HG03457 (cell line): ENCODE results near the gene SEMA6B.

Experiments used
- ATAC-seq: cut with Tn5 transposase; IDR thresholded peaks from one replicate; pipeline ENCODE4 v1.9.1; 2021; ENCODE audit warnings: moderate number of reproducible peaks; ENCODE audit not compliant: unreplicated experiment

SEMA6B gene

DNA sequence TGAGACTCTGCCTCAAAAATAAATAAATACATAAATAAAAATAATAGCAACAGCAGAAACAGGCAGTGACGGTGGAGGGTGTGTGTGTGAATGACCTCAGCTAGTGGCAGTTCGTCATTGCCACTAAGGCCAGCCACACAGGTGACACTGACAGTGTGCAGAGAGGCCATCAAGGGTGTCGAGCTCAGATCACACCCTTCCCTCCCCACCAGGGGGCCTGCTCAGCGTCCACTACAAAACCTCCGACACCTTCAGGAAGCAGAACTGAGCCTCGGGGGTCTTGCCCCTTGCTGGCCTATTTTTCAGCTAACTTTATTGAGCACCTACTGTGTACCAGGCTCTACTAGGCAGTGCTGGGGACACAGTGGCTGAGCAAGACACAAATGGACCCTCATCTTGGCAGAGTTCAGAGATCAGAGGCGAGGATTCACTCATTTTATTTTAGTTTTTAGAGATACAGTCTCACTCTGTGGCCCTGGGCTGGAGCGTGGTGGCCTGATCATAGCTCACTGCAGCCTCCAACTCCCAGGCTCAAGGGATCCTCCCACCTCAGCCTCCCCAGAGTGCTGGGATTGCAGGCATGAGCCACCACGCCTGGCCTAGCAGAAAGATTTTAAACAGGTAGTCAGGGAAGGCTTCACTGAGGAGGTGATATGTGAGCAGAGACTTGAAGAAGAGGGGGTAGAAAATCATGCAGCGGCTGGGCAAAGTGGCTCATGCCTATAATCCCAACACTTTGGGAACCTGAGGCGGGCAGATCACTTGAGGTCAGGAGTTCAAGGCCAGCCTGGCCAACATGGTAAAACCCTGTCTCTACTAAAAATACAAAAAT lies 30.3 kb upstream of the SEMA6B start:
- ATAC-seq: no peak

DNA sequence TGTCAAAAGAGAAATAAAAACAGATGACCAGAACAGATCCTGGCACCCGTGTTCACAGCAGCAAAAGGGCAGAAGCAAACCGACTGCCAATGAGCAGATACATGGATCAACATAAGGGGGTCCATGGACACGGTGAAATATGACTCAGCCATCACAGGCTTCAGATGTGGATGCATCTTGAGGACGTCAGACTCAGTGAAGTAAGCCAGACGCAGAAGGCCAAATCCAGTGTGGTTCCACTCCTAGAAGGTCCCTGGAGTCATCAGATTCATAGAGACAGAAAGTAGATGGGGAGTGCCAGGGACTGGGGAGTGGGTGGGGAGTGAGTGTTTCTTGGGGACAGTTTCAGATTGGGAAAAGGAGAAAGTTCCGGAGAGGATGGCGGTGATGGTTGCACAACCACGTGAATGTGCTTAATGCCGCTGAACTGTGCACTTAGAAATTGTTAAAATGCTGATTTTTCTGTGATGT lies 28.8 kb upstream of the SEMA6B start:
- no peak for ATAC-seq

DNA sequence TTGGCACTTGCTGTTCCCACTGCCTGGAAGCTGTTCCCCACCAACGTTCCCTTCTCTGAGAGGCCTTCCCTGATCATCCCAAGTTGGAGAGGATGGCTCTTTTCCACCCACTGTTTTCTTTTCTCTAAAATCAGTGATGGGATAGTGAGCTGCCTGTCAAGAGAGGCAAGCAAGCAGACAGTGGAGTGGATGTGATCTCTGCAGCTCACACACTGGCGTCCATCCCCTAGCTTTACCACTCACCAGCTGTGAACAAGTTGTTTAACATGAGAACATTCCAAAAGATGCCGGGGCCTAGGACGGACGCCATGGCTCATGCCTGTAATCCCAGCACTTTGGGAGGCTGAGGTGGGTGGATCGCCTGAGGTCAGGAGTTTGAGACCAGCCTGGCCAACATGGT lies 28.0 kb upstream of the SEMA6B start:
- ATAC-seq: no peak

DNA sequence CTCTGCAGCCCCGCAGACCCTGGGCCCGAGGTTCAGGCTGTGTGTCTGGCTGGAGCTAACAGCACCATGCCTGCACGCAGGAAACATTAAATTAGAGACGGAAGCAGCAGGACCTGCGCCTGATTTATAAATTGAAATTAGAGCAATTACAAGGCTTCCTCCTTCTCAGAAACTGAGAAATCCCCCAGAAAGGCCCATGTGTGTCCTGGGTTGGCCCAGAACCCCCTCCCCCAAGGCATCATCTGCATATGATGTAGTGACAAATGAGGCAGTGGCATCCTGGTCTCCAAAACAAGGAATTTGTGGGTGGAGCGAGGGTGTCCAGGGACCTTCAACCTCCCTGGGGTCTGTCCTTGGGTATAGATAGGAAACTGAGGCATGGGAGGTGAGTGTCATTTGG lies 27.2 kb upstream of the SEMA6B start:
- ATAC-seq: no peak

DNA sequence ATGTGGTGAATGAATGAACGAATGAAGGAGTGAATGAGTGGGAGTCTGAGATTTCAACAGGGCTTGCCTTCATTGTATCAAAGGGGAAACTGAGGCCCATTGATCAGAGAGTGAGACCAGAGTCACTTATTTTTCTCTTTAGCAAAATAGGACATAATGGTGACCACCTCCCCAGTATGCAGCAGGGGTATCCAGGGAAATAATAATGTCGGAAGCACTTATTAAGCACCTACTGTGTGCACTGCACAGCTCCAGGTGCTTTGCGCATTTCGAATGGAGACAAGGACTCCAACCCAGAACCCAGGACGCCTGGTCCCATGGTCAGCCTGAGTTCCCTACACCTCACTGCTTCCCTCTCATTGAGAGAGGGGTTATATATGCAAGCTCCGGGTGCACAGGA lies 26.8 kb upstream of the SEMA6B start:
- ATAC-seq: no peak

DNA sequence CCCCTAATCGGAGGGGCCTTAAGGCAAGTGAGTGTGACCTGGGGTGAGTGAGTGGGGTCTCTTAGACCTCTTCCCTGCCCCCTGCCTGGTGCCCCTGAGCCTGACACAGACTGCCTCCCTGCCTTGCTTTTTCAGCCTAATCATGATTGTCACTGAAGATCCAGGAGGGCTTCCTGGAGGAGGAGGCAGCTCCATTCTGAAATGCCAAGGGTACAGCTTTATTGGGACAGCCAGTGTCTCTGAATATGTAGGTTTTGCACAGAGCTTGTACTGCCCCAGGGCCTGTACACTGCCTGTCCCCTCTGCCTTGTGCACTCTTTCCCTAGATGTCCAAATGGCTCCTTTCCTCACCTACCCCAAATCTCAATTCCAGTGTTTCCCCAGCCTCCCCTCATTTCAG lies 26.1 kb upstream of the SEMA6B start:
- ATAC-seq: no peak

DNA sequence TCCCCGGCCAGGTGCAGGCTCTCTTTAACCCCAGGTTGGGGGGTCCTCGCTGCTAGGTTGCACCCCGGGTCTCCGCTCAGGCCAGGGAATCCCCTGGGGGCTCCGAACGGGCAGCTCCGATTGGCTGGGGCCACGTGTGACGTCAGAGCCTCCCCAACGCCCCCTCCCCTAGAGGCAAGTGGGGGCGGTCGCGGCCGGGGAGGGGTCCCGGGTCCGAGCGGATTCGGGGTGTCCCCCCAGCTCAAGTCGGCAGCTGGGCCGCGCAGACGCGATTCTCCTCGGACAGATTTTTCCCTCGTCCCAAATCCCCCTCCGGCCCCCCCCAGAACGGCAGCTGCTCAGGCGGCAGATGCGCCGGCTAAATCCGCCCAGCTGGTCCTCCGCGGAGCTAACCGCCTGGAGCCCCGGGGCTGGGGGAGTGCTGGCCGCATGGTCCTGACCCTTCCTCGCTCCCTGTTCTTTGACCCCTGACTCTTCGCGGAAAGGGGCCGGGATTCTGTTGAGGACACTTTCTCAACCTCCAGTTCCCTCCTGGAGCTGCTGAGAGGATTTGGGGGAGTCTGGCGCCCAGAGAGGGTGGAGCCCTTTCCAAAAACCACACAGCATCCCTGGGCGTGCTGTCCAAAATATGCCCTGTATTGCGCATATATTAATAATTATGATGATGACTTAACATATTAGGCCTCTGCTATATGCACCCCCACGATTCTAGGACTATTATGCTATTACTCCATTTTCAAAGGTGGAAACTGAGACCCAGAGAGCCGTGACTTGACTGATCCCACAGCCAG lies 25.4 kb upstream of the SEMA6B start:
- ATAC-seq: no peak

DNA sequence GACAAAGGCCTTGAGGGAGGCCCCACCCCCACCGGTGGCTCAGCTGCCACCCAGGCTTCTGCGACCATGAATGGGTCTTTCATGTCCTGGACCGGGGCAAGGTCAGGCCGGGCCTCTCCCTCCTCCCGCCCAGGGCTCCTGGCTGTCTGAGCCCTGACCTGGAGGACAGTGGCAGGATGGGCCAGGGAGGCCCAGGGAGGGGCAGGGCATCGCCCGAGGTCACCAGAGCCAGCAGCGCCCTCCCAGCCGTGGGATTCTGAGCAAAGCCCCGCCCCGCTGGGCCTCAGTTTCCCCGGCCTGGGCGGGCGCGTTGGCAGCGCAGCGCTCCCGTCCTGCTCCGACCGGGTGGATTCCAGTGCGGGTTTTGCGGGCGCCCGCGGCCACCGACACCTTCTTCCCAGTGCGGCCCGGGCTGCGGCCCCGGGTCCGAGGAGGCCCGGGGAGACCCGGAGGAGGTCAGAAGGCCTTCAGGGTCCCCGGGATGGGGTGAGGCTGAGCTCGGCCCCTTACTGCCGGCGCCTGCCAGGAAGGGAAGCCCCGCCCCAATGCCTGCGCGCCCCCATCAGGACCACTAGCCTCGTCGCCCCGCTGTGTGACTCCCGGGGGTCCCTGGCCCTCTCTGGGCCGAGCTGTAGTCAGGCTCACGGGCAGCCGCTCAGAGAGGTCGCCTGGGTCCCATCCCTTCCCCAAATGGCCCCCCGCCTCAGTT lies 24.6 kb upstream of the SEMA6B start:
- ATAC-seq: no peak

DNA sequence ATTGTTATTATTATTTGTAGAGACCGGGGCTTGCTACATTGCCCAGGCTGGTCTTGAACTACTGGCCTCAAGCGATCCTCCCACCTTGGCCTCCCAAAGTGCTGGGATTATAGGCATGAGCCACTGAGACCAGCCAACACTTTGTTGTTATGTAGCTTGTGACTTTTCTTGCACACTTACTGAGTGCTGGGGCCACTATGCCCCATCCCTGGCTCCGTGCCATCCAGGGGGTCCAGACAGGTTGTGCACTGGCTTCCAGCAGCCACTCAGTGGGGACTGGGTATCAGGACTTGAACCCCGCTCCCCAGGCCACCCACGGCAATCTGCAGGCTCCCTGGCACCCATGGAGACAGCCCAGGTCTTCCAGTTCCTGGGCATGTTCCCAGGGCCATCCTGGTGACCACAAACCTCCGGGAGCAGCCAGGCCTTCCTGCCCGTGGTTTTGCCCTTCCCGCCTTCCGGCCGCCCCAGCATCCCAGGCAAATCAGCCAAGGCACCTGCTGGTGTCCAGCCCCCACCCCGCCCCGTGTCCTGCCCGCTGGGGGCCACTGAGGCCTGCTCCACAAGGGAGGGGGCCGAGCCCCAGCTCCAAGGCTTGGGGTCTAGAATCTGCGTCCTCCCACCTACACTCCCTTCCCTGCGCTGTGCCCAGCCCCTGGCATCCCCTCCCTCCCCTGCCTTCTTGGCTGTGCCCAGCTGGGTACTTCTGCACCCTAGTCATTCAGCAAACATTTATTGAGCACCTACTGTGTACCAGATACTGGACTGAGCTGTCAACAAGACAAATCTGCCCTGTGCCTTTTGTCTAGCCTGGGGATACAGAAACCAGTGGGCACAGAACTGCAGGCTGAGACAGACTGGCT lies 23.7 kb upstream of the SEMA6B start:
- ATAC-seq: no peak

DNA sequence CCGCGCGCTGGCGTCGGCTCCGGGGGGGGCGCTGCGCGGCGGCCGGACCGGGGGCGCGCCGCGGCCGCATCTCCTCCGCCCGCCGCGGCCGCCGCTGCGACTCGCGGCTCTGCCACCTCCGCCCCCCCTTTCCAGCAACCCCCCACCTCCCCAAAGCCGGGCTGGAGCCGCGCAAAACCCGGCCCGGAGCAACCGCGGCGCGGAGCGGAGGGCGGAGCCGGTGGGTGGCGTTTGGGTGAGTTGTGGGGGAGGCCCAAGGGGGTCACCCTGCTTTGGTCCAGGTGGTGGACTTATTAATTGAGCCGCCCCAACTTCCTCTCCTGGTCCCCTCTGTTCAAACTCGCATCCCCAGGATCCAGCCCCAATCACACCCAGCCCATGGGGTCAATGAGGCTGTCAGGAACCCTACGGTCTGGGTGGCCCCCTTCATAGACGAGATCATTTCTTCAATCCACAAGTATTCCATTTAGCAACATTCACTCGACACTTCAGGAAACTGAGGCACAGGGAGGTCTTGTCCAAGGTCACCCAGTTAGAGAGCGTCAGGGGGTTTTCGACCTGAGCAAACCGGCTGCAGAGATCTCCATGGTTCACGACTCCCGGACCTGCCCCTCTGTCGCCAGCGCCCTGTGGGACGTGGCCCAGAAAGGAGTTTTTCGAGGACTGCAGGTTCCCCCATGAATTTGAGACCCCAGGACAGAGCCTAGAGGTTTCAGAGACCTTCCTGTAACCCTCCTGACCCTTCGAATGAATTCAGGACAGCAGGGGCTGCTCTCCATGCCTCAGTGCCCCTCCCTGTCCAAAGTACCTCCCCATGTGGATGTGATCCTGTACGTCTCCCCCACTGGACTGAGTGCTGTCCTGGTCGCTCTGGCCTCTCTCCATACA lies 22.4 kb upstream of the SEMA6B start:
- no peak for ATAC-seq

DNA sequence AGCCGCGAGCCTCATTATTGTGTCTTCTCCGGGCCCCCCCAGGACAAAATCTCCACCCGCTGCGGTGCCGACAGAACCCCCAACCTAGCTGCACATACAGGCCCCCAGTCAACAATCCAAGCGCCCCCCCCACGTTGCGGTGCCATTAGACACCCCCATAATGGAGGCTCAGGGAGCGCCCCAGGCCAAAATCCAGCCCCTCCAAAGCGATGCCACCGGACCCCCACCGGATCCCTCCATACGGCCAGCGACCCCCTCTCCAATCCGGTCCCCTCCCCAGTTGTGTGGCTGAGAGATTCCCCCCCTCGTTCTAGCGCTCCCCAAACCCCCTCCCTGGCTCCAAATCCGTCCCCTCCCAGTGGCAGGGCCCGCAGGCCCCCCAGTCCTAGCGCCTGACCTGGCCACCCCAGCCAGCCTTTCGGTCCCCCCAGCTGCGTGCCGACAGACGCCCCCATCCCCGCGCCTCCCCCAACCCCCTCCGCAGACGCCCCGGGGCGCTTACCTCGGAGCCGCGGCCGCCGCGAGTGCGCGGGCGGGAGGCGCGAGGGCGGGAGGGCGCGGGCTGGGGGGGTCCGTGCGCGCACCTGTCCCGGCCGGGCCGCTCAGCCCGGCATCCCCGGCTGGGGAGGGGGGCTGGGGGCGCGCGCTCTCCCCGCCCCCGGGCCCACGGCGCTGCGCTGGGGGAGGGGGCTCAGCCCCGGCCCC lies 21.6 kb upstream of the SEMA6B start:
- ATAC-seq: no peak

DNA sequence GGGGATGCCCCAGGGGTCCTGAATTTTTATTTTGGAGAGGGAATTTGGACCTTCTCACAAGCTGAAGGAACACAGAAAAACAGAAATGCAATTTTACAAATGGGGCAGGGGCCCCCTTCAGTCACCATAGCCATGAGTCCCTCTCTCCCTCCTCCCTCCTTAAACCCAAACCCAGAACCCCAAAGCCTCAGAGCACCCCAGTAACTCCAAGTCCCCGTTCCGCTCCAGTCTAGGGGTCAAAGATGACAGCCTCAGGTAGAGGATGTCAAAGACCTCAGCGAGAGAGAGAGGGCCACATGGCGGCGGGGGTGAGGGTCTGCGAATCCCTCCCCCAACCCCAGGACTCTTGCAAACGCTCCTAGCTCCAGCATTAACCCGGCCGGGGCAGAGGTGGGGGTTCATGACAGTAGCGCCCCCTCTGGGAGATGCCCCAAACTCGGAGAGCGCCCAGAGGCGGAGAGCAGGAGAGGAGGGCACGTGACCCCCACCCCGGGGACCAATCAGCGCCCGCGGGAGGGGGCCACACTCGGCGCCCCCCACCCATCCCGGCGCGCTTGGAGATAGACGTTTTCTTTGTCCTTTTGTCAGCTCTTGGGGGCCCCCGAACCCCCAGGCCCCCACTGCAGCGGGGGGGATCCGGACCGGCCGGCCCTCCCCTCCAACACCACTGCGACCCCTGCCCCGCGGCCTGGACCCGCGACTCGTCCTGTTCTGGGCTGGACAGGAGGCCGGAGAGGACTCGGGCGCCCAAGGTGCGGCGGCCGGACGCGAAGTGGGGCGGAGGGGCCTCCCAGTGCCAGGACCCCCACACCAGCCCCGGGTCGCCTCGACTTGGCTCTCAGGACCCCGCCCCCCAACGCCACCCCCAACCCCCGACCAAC lies 20.8 kb upstream of the SEMA6B start:
- ATAC-seq: no peak

DNA sequence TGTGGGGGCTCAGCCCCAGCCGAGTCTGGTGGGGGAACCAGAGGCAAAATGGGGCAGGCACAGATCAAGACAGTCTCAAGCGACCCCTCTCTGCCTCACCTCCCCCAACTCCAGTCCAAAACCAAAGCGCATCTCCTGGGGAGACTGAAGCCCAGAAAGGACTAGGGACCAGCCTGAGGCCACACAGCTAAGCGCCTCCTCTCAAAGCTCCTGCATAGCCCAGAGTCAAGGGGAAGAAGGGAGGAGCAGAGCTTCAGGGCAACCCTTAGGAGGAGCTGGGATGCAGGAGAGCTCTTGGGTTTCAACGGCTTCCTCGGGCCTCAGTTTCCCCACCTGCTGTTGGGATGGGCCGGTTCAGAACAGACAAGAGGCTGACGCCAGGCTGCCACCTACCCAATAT lies 19.9 kb upstream of the SEMA6B start:
- ATAC-seq: no peak

DNA sequence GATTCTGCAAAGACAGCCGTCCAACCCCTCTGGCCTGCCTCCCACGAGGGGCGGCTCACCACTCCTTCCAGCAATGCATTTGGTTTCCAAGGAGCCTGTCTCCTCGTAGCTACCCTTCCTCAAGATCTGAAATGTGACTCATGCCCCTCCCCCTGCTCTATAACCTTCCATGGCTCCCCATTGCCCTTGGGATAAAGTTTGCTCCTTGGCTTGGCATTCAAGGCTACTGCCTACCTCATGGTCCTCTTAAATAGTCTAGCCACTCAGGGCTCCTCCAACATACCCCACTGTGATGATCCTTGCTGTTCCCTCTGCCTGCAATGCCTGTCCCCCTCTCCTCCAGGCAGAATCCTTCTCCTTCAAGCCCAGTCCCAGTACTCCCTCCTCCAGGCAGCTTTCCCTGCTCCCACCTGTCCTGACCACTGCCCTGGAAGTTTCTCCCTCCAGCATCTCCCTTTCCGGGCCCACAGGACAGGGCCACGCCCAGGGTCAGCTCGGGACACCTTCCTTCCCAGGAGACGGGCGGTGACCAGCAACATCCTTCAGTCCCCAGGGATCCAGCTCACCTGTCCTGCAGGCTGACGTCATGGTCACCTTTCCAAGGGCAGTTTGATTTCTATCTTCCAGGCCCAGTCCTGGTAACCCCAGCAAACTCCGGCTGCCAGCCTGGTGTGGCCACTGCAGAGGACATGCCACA lies 19.2 kb upstream of the SEMA6B start:
- ATAC-seq: no peak

DNA sequence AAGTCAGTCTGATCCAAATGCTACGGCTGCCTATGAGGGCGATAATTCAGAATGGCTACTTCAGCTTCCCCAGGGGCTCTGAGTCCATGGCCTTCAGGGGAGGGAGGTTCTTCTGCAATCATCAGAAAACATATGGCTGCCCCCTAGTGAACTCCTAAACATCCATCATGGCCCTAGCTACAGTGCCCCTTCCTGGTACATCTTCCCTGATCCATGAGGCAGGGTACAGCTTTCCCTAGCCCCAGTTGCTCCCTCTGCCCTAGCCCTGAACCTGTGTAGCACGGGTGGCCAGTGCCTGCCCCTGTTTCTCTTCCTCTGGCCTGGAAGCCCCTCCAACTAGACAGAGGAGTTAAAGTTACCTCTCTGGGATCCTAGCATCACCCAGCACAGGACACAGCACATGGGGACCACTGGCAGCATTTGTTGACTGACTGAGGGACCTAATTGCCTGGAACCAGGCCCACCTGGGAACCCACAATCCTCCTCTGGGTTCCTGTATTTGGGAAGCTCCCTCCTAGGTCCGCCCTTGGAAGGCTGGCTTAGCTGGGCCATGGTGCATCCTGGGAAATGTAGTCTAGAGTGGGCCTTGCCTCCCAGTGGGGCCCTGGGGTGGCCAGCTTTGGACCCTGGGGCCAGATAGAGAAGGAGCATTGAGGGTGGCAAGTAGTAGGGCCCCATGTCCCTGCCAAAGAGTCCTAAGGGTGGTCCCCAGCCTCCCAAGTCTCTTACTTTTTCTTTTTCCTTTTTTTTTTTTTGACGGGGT lies 17.7 kb upstream of the SEMA6B start:
- ATAC-seq: no peak

DNA sequence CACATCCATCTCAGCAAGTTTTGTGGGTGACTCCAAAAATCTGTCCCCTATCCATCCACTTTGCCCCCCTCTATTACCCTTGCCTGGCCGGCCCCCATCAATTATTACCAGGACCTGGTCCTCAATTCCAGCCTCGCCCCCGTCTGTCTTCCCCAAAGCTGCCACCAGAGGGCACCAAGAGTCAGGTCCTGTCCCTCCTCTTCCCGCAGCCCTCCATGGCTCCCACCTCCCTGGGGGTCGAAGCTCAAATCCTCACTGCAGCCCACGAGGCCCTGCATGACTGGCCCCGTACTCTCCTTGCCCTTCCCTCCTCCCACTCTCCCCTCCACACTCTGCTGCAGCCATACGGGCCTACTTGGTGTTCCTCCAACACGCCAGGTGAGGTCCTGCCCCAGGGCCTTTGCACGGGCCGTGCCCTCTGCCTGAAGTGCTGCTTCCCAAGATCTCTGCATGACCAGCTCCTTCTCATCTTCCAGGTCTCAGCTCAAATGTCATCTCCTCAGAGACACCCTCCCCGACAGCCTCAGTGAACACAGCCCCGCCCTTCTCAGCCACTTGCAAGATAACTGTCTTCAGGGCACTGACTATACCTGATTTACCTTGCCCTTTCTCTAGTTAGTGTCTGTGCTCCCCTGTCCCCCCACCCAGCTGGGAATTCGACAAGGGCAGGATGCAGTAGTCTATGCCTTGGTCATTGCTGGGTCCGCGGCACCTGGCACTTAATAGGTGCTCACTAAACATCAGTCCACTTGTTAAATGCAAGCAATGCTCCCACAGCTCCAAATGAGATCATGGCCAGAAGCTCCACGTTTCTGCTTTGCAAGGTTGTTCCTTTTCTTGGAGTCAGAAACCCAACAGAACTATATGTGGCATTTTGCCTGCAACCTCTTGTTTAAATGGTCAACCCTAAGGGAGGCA lies 16.8 kb upstream of the SEMA6B start:
- ATAC-seq: no peak
